SK-N-SH (cell line): Measurements from ENCODE around the gene TMEM132D.

Experiments used
- GATA2 ChIP-seq: sonication (generic); formaldehyde crosslinking; IDR thresholded peaks from 2 replicates; pipeline ENCODE4 v1.5.0; 2020; ENCODE audit warnings: mild to moderate bottlenecking, missing genetic modification reagents
- JUND ChIP-seq: IDR thresholded peaks from 2 replicates; pipeline ENCODE4 v1.4.0; 2012
- POLR2AphosphoS5 ChIP-seq: IDR thresholded peaks from 2 replicates; pipeline ENCODE4 v1.6.1; 2012; ENCODE audit warnings: low read depth, low read length
- RAD21 ChIP-seq: IDR thresholded peaks from 2 replicates; pipeline ENCODE4 v1.6.1; 2012; ENCODE audit warnings: mild to moderate bottlenecking, low read length
- RCOR1 ChIP-seq: fragments of 150-350 bp; IDR thresholded peaks from 2 replicates; pipeline ENCODE4 v1.6.1; 2017; ENCODE audit warnings: antibody characterized with exemption, low read length
- SMC3 ChIP-seq: IDR thresholded peaks from 2 replicates; pipeline ENCODE4 v1.6.1; 2012; ENCODE audit warnings: low read depth, low read length, improper control_type of control experiment
- TF ChIP-seq, protein P1 (sequence below): fragments of 200-600 bp; sonication (generic); IDR thresholded peaks from 2 replicates; pipeline ENCODE4 v1.6.1; 2017; ENCODE audit warnings: antibody characterized with exemption, mild to moderate bottlenecking, moderate library complexity
- TF ChIP-seq, protein P2 (sequence below): IDR thresholded peaks from 2 replicates; pipeline ENCODE4 v1.6.1; 2012; ENCODE audit warnings: mild to moderate bottlenecking, low read depth, low read length, moderate library complexity
- TF ChIP-seq, protein P3 (sequence below): IDR thresholded peaks from 2 replicates; pipeline ENCODE4 v1.4.0; 2012; ENCODE audit warnings: low read depth

- TF ChIP-seq, protein P1, sequence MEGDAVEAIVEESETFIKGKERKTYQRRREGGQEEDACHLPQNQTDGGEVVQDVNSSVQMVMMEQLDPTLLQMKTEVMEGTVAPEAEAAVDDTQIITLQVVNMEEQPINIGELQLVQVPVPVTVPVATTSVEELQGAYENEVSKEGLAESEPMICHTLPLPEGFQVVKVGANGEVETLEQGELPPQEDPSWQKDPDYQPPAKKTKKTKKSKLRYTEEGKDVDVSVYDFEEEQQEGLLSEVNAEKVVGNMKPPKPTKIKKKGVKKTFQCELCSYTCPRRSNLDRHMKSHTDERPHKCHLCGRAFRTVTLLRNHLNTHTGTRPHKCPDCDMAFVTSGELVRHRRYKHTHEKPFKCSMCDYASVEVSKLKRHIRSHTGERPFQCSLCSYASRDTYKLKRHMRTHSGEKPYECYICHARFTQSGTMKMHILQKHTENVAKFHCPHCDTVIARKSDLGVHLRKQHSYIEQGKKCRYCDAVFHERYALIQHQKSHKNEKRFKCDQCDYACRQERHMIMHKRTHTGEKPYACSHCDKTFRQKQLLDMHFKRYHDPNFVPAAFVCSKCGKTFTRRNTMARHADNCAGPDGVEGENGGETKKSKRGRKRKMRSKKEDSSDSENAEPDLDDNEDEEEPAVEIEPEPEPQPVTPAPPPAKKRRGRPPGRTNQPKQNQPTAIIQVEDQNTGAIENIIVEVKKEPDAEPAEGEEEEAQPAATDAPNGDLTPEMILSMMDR: no peak
- no peak for TF ChIP-seq POLR2AphosphoS5
- no peak for TF ChIP-seq RCOR1
- no peak for TF ChIP-seq RAD21
- no peak for TF ChIP-seq JUND
- TF ChIP-seq SMC3: no peak
- TF ChIP-seq, protein P2, sequence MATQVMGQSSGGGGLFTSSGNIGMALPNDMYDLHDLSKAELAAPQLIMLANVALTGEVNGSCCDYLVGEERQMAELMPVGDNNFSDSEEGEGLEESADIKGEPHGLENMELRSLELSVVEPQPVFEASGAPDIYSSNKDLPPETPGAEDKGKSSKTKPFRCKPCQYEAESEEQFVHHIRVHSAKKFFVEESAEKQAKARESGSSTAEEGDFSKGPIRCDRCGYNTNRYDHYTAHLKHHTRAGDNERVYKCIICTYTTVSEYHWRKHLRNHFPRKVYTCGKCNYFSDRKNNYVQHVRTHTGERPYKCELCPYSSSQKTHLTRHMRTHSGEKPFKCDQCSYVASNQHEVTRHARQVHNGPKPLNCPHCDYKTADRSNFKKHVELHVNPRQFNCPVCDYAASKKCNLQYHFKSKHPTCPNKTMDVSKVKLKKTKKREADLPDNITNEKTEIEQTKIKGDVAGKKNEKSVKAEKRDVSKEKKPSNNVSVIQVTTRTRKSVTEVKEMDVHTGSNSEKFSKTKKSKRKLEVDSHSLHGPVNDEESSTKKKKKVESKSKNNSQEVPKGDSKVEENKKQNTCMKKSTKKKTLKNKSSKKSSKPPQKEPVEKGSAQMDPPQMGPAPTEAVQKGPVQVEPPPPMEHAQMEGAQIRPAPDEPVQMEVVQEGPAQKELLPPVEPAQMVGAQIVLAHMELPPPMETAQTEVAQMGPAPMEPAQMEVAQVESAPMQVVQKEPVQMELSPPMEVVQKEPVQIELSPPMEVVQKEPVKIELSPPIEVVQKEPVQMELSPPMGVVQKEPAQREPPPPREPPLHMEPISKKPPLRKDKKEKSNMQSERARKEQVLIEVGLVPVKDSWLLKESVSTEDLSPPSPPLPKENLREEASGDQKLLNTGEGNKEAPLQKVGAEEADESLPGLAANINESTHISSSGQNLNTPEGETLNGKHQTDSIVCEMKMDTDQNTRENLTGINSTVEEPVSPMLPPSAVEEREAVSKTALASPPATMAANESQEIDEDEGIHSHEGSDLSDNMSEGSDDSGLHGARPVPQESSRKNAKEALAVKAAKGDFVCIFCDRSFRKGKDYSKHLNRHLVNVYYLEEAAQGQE: no peak
- no peak for TF ChIP-seq GATA2 (CRISPR knock-in tag)
- TF ChIP-seq, protein P3, sequence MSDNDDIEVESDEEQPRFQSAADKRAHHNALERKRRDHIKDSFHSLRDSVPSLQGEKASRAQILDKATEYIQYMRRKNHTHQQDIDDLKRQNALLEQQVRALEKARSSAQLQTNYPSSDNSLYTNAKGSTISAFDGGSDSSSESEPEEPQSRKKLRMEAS: no peak
Measured at GRCh38 chr12:129201029-129201428, 702.8 kb downstream of the TMEM132D start.
